ENCODE measurements around the gene BLTP3B. TPM values are rescaled to one million over a fixed set of nuclear protein-coding genes. Genes with fewer than 3 reads are reported as not detected.

Gene BLTP3B
- total and polyA plus RNA-seq, 2 of the 13 experiments (the other 11 are each of a cell fraction or from before 2014, with no cell fraction given): 15.6 to 24.4 TPM

DNA sequence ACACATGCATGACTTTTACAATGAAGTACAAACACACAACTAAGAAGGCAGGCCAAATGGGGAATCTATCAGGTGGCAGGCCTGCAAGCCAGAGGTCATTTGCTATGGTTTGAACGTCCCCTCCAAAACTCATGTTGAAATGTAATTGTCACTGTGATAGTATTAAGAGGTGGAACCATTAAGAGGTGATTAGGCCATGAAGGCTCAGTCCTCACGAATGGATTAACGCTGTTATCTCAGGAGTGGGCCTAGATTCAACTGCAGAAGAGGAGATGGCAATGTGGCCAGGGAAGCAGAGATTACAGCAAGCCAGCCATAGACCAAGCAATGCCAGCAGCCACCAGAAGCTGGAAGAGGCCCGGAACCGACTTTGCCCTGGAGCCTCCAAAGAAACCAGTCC is 44.4 kb upstream of the BLTP3B start (continued):
- TF ChIP-seq, protein P1, sequence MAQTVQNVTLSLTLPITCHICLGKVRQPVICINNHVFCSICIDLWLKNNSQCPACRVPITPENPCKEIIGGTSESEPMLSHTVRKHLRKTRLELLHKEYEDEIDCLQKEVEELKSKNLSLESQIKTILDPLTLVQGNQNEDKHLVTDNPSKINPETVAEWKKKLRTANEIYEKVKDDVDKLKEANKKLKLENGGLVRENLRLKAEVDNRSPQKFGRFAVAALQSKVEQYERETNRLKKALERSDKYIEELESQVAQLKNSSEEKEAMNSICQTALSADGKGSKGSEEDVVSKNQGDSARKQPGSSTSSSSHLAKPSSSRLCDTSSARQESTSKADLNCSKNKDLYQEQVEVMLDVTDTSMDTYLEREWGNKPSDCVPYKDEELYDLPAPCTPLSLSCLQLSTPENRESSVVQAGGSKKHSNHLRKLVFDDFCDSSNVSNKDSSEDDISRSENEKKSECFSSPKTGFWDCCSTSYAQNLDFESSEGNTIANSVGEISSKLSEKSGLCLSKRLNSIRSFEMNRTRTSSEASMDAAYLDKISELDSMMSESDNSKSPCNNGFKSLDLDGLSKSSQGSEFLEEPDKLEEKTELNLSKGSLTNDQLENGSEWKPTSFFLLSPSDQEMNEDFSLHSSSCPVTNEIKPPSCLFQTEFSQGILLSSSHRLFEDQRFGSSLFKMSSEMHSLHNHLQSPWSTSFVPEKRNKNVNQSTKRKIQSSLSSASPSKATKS (CRISPR knock-in tag; IDR thresholded peaks at IDR 0.05): no peak
- TF ChIP-seq SAFB2 (CRISPR knock-in tag; IDR thresholded peaks at IDR 0.05; ENCODE audit: borderline replicate concordance, low read depth) (no peak), ZNF326 (CRISPR knock-in tag; IDR thresholded peaks at IDR 0.05; ENCODE audit: borderline replicate concordance) (no peak)
- TF ChIP-seq, protein P2, sequence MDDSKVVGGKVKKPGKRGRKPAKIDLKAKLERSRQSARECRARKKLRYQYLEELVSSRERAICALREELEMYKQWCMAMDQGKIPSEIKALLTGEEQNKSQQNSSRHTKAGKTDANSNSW (CRISPR knock-in tag; IDR thresholded peaks at IDR 0.05; ENCODE audit: borderline replicate concordance): no peak

DNA sequence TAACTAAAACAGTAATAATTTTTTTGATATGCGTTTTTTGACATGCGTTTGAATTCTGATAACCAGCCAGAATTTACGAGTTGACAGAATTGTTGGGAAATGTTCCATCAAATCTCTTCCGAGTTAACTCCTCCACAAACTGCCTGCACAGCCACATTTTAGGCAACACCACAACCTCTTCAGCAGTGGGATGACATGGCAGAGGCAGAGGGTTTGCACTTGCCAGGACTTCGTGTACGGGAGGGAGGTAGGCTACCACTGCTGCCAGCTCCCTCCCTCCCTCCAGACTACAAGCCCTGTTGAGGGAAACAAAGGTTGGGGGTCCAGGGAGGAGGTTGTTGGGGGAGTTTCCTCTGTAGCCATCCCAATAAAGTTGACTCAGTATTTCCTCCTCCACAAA is 43.4 kb upstream of the BLTP3B start:
- Histone ChIP-seq H3K4me1 (ENCODE audit: insufficient read depth, low read length) (peaks cover 23% of the 10 kb centered on the region), H3K79me2 (ENCODE audit: insufficient read depth, low read length) (no peaks in the 10 kb centered on the region), H4K20me1 (ENCODE audit: insufficient read depth, low read length) (no peaks in the 10 kb centered on the region), H3K4me2 (ENCODE audit: low read depth, low read length) (no peak overlapping the region), H3K9me3 (ENCODE audit: low read length) (no peaks in the 10 kb centered on the region), H3K27me3 (ENCODE audit: control insufficient read depth in 1 of 2, insufficient read depth in 2 of 2, low read length in 2 of 2) (no peaks in the 10 kb centered on the region), H3K9ac (ENCODE audit: insufficient read depth, low read depth, low read length) (no peak overlapping the region), H3K4me3 (replicated peaks in 1 of 3; ENCODE audit: insufficient read depth in 1 of 3, low read depth in 2 of 3, low read length in 3 of 3) (no peak overlapping the region), H2AFZ (ENCODE audit: low read length) (no peak overlapping the region), H3K36me3 (replicated peaks in 1 of 2; ENCODE audit: control insufficient read depth in 1 of 2, insufficient read depth in 2 of 2, low read length in 2 of 2) (peaks cover 2 to 16% of the 10 kb centered on the region in 2 experiments; a peak in 3 of 5 replicates), H3K27ac (ENCODE audit: extremely low read length, insufficient read depth, low read length) (no peak overlapping the region)
- ATAC-seq (no peak), FAIRE-seq (no peak), DNase-seq (ENCODE audit: low spot score) (no peak)
- BruUV-seq (replicated peaks): no TSS peak
- in situ Hi-C loops (cut with HindIII; ENCODE audit: extremely low pct_ligation_motif_present, low pct_unique_long_range_greater_than_20kb): no loop called here
- WGBS (ENCODE audit: low lambda C conversion rate): 93% methylated on average over 6 of the region's 6 CpGs
- intact Hi-C loops (cut with micrococcal nuclease; ENCODE audit: unreplicated experiment): no loop called here
- CTCF ChIA-PET (ENCODE audit: low intra/inter-chr PET ratio, low total read pairs): no interaction called here
- POLR2A ChIA-PET: interaction anchor here (1.7 kb wide), 1 partner anchor 14 kb away, joined by 4 read pairs; the partner anchor contains the start of gene ACTR6
- TF ChIP-seq RAD51 (IDR thresholded peaks at IDR 0.05; ENCODE audit: borderline replicate concordance) (no peak), SRSF1 (optimal IDR thresholded peaks at IDR 0.05; ENCODE audit: low read depth, low read length) (no peak), ZNF775 (CRISPR knock-in tag; IDR thresholded peaks at IDR 0.05; ENCODE audit: borderline replicate concordance) (no peak), SP5 (CRISPR knock-in tag; IDR thresholded peaks at IDR 0.05; ENCODE audit: borderline replicate concordance, low read depth) (no peak), ZNF768 (CRISPR knock-in tag; IDR thresholded peaks at IDR 0.05) (no peak), NFYB (CRISPR knock-in tag; IDR thresholded peaks at IDR 0.05) (no peak), ATAD3A (CRISPR knock-in tag; IDR thresholded peaks at IDR 0.05) (no peak), ZNF530 (CRISPR knock-in tag; IDR thresholded peaks at IDR 0.05; ENCODE audit: low read depth) (no peak)
- TF ChIP-seq, protein P3, sequence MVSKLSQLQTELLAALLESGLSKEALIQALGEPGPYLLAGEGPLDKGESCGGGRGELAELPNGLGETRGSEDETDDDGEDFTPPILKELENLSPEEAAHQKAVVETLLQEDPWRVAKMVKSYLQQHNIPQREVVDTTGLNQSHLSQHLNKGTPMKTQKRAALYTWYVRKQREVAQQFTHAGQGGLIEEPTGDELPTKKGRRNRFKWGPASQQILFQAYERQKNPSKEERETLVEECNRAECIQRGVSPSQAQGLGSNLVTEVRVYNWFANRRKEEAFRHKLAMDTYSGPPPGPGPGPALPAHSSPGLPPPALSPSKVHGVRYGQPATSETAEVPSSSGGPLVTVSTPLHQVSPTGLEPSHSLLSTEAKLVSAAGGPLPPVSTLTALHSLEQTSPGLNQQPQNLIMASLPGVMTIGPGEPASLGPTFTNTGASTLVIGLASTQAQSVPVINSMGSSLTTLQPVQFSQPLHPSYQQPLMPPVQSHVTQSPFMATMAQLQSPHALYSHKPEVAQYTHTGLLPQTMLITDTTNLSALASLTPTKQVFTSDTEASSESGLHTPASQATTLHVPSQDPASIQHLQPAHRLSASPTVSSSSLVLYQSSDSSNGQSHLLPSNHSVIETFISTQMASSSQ (IDR thresholded peaks at IDR 0.05; ENCODE audit: low read depth): no peak
- TF ChIP-seq, protein P3 (CRISPR knock-in tag; IDR thresholded peaks at IDR 0.05; ENCODE audit: borderline replicate concordance): no peak
- TF ChIP-seq, protein P4, sequence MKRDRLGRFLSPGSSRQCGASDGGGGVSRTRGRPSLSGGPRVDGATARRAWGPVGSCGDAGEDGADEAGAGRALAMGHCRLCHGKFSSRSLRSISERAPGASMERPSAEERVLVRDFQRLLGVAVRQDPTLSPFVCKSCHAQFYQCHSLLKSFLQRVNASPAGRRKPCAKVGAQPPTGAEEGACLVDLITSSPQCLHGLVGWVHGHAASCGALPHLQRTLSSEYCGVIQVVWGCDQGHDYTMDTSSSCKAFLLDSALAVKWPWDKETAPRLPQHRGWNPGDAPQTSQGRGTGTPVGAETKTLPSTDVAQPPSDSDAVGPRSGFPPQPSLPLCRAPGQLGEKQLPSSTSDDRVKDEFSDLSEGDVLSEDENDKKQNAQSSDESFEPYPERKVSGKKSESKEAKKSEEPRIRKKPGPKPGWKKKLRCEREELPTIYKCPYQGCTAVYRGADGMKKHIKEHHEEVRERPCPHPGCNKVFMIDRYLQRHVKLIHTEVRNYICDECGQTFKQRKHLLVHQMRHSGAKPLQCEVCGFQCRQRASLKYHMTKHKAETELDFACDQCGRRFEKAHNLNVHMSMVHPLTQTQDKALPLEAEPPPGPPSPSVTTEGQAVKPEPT (CRISPR knock-in tag; IDR thresholded peaks at IDR 0.05; ENCODE audit: low read depth): no peak

Measured in HepG2 (cell line).